ENCODE measurements around the gene CDCA7.

Gene CDCA7

GRCh38 chr2:173346035-173346434 is 8.6 kb upstream of the CDCA7 start:
- no peak overlapping the region for H3K4me3 ChIP-seq (ENCODE audit: low read length, poor library complexity, severe bottlenecking)
- TF ChIP-seq CTCF (conservative IDR thresholded peaks at IDR 0.05; ENCODE audit: low read length) (no peak), EZH2phosphoT487 (IDR thresholded peaks at IDR 0.05; ENCODE audit: borderline replicate concordance) (no peak)

GRCh38 chr2:173347305-173348168 is 7.1 kb upstream of the CDCA7 start:
- Histone ChIP-seq H3K27me3 (ENCODE audit: insufficient read depth, low read length, poor library complexity, severe bottlenecking) (no peaks in the 10 kb centered on the region), H3K4me1 (ENCODE audit: insufficient read depth, low read length, poor library complexity, severe bottlenecking) (peaks cover 11% of the 10 kb centered on the region), H3K79me2 (ENCODE audit: insufficient read depth, low read length) (peaks cover 5% of the 10 kb centered on the region), H3K4me2 (ENCODE audit: low read depth, low read length, poor library complexity, severe bottlenecking) (no peak overlapping the region), H3K9ac (ENCODE audit: low read depth, low read length, poor library complexity, severe bottlenecking) (no peak overlapping the region), H3K4me3 (ENCODE audit: low read length, poor library complexity, severe bottlenecking) (no peak overlapping the region), H3K36me3 (ENCODE audit: insufficient read depth, low read length) (no peaks in the 10 kb centered on the region), H3K9me3 (ENCODE audit: insufficient read depth, low read depth, low read length) (peaks cover 4% of the 10 kb centered on the region; the same call in 1 of the 2 replicates), H3F3A (ENCODE audit: low read depth) (no peaks in the 10 kb centered on the region), H3K9me2 (replicated peaks; ENCODE audit: low read depth, low read length) (no peaks in the 10 kb centered on the region), H2AFZ (ENCODE audit: low read length) (no peak overlapping the region), H4K20me1 (ENCODE audit: insufficient read depth, low read length, poor library complexity, severe bottlenecking) (no peaks in the 10 kb centered on the region)
- no peak for TF ChIP-seq EZH2phosphoT487 (IDR thresholded peaks at IDR 0.05; ENCODE audit: borderline replicate concordance)
- TF ChIP-seq CTCF (conservative IDR thresholded peaks at IDR 0.05; ENCODE audit: low read length): no peak

More at GRCh38 chr2:173346035-173346434, 8.6 kb upstream of the CDCA7 start:
- Histone ChIP-seq H3K79me2 (ENCODE audit: insufficient read depth, low read length) (no peaks in the 10 kb centered on the region; the same call in 1 of the 2 replicates), H3K9me2 (replicated peaks; ENCODE audit: low read depth, low read length) (no peaks in the 10 kb centered on the region), H3K27me3 (ENCODE audit: insufficient read depth, low read length, poor library complexity, severe bottlenecking) (no peaks in the 10 kb centered on the region), H3K36me3 (ENCODE audit: insufficient read depth, low read length) (no peaks in the 10 kb centered on the region), H2AFZ (ENCODE audit: low read length) (no peak overlapping the region), H3K9ac (ENCODE audit: low read depth, low read length, poor library complexity, severe bottlenecking) (no peak overlapping the region), H4K20me1 (ENCODE audit: insufficient read depth, low read length, poor library complexity, severe bottlenecking) (no peaks in the 10 kb centered on the region), H3K4me1 (ENCODE audit: insufficient read depth, low read length, poor library complexity, severe bottlenecking) (peaks cover 6% of the 10 kb centered on the region), H3K9me3 (ENCODE audit: insufficient read depth, low read depth, low read length) (peaks cover 4% of the 10 kb centered on the region; the same call in 1 of the 2 replicates), H3F3A (ENCODE audit: low read depth) (no peaks in the 10 kb centered on the region), H3K4me2 (ENCODE audit: low read depth, low read length, poor library complexity, severe bottlenecking) (no peak overlapping the region)

- H3K4me3 ChIP-seq (ENCODE audit: low read length, poor library complexity, severe bottlenecking): no peak overlapping the region
- H3K27me3 ChIP-seq (ENCODE audit: insufficient read depth, low read length, poor library complexity, severe bottlenecking): no peaks in the 10 kb centered on the region
- H3K9me2 ChIP-seq (replicated peaks; ENCODE audit: low read depth, low read length): no peaks in the 10 kb centered on the region
- no peak overlapping the region for H3K4me2 ChIP-seq (ENCODE audit: low read depth, low read length, poor library complexity, severe bottlenecking)
- no peak overlapping the region for H2AFZ ChIP-seq (ENCODE audit: low read length)
- no peak for TF ChIP-seq CTCF (conservative IDR thresholded peaks at IDR 0.05; ENCODE audit: low read length)
- H3F3A ChIP-seq (ENCODE audit: low read depth): no peaks in the 10 kb centered on the region
- H3K4me1 ChIP-seq (ENCODE audit: insufficient read depth, low read length, poor library complexity, severe bottlenecking): peaks cover 26% of the 10 kb centered on the region
- peaks cover 4% of the 10 kb centered on the region; the same call in 1 of the 2 replicates for H3K9me3 ChIP-seq (ENCODE audit: insufficient read depth, low read depth, low read length)
- no peaks in the 10 kb centered on the region for H4K20me1 ChIP-seq (ENCODE audit: insufficient read depth, low read length, poor library complexity, severe bottlenecking)
- H3K9ac ChIP-seq (ENCODE audit: low read depth, low read length, poor library complexity, severe bottlenecking): no peak overlapping the region
- peaks cover 22% of the 10 kb centered on the region for H3K79me2 ChIP-seq (ENCODE audit: insufficient read depth, low read length)
- no peaks in the 10 kb centered on the region for H3K36me3 ChIP-seq (ENCODE audit: insufficient read depth, low read length)
Measured at GRCh38 chr2:173349287-173349686, 5.4 kb upstream of the CDCA7 start.

All from Loucy (cell line).